Dermis microvascular lymphatic vessel endothelial cell (primary cell): ENCODE results near the gene AKT3. TPM values are rescaled to one million over a fixed set of nuclear protein-coding genes. Genes with fewer than 3 reads are reported as not detected.
"Not testable (repeated sequence)": the region's sequence is repeated elsewhere in the genome, so short reads cannot be mapped to it uniquely, and the experiment has no call there.

Experiments used
- DNase-seq, 2 donors: peaks; one replicate each; pipeline versions ENCODE4 v3.0.0 to v3.0.0-alpha.2; 2010; ENCODE audit warnings: low read depth in 2 of 2
- total RNA-seq: library from RNA; depleted of rRNA; stranded (reverse); fragments of >200 nt; gene quantifications from 2 replicates; pipeline ENCODE4 v1.2.1, GENCODE V29; 2014

The AKT3 gene
- total RNA-seq, 1 donor from 2014 or later: 44.2 TPM

- DNase-seq: no peak
Measured at GRCh38 chr1:243786531-243786930, 63.5 kb downstream of the AKT3 start.

- no peak for DNase-seq
Measured at GRCh38 chr1:243784506-243784905, 65.5 kb downstream of the AKT3 start.

- DNase-seq: no peak
Measured at GRCh38 chr1:243783714-243784113, 66.3 kb downstream of the AKT3 start.

DNA sequence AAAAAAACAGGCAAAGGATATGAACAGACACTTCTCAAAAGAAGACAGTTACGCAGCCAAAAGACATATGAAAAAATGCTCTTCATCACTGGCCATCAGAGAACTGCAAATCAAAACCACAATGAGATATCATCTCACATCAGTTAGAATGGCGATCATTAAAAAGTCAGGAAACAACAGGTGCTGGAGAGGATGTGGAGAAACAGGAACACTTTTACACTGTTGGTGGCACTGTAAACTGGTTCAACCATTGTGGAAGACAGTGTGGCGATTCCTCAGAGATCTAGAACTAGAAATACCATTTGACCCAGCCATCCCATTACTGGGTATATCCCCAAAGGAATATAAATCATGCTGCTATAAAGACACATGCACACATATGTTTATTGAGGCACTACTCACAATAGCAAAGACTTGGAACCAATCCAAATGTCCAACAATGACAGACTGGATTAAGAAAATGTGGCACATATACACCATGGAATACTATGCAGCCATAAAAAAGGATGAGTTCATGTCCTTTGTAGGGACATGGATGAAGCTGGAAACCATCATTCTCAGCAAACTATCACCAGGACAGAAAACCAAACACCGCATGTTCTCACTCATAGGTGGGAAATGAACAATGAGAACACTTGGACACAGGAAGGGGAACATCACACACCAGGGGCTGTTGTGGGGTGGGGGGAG lies 77.5 kb downstream of the AKT3 start:
- not testable (repeated sequence) for DNase-seq

DNA sequence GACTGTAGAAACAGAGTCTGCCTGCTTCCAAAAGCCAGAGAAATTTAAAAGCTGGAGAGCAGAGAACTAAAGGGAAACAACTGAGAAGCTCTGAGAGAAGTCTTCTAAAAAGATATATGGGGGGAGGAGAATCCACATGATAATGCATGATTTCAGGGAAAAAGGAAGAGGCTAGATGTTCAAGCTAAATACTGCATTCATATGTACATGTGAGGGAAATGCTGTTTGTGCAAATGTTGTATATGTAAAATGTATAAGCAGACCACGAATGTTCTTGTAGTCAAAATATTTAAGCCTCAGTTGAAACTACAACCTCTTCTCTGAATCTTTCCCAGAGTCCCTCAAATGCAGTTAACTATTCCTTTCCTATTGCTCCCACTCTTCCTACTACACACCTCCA lies 79.2 kb downstream of the AKT3 start:
- no peak for DNase-seq

DNA sequence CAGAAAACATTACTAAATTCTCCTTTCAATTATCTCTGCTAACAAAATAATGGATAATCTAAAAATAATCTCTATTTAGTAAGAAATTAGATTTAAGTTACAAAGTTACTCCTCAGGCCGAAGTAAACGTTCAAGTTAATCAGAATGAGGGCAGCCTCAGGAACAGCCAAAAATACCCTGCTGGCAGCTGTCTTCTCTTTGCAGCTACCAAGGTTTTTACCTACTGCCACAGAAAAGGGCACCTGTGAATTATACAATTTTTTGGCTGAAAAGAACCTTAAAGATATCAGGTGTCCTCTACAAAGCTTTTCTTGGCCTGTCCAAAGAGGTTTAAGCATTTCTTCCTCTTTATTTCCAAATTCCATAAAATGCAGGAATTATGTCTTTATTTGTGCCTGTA lies 84.4 kb downstream of the AKT3 start:
- DNase-seq: no peak

GRCh38 chr1:243763806-243764205 lies 86.2 kb downstream of the AKT3 start:
- DNase-seq: no peak

GRCh38 chr1:243758647-243759046 lies 91.4 kb downstream of the AKT3 start:
- no peak for DNase-seq

DNA sequence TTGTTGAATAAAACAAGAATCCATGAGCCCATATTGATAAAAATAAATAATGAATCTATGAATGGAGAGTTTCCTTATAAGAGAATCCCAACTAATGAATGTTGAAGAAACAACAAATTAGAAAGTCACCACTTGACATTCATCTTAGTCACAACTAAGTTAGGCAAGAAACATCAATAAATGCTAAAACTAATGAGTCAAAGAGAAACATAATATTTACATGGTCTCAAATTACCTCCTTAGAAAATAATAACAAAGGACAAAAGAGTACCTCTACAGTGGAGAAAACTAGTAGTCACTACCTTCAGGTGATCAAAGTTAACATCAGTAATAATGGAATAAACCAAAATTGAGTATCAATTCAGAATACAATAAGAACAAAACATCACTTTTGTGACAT lies 93.5 kb downstream of the AKT3 start:
- DNase-seq: no peak

DNA sequence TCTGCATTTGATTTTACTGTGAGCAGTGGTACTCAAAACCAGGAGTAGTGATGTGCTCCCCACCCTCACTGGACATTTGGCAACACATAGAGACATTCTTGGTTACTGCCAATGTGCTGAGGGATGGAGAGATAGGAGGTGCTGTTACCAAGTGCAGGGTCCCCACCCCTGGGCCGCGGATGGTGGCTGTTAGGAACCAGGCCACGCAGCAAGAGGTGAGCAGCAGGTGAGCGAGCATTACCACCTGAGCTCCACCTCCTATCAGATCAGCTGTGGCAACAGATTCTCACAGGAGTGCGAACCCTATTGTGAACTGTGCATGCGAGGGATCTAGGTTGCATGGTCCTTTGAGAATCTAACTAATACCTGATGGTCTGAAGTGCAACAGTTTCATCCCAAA lies 95.7 kb downstream of the AKT3 start:
- DNase-seq: no peak

GRCh38 chr1:243751506-243751905 lies 98.5 kb downstream of the AKT3 start:
- DNase-seq: peak in 1 of 2 donors; percentile 19

DNA sequence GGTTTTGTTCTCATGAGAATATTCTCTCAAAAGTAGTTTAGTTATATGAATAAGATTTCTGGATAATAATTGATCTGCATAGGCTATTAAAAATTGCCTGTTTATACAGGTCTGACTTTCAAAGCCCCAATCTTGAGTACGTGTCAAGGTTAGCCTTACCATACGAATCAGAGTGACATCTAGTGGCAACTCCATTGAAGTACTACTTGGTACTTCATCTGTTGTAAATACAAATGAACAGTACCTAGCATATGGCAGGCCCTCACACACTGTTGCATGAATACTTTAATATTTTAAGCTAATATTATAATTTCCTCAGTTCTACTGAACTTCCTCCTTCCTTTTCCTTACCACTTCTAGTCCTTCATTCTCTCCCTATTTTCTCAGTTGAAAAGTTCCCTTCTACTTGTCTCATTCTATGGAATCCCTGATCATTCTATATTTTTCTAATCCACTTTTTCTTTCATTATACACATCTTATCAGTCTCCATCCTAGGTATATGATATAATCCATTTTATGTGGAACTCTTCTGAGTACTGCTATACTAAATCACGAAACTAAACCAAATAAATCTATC lies 101.2 kb downstream of the AKT3 start:
- peak; percentile 72 to 86 for DNase-seq

- no peak for DNase-seq
Measured at GRCh38 chr1:243748227-243748626, 101.8 kb downstream of the AKT3 start.

DNA sequence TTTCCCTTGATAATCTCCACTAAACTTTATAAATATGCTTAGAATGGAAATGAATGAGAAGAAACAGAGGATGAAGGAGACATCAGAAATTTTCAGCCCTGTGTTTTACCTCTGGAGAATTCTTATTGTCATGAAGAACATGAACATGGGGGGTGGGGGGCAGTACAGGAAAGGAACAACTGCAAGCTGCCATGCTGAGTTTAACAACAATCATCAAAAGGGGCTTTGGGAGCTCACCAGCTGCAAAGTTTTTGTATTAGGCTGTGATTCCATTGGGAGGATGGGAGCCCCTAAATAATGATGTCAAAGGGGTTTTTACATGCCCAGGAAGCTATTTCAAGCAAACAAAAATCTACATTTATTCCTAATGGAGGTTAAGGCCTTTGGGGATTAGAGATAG lies 103.3 kb downstream of the AKT3 start:
- DNase-seq: no peak

DNA sequence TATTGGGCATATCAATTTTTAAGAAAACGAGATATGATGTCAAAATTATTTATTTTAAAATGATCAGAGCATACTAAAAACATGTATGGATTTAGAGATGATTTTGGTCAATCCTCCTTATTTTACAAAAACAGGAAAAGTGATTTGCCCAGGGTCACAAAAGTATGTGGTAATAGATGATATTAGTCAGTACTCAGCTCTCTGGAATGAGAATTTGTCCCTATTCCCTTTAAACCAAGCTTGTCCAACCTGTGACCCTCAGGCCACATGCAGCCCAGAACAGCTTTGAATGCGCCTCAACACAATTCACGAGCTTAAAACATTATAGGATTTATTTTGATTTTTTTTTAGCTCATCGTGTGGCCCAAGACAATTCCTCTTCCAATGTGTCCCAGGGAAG lies 104.7 kb downstream of the AKT3 start:
- peak in 1 of 2 donors; percentile 18 for DNase-seq

DNA sequence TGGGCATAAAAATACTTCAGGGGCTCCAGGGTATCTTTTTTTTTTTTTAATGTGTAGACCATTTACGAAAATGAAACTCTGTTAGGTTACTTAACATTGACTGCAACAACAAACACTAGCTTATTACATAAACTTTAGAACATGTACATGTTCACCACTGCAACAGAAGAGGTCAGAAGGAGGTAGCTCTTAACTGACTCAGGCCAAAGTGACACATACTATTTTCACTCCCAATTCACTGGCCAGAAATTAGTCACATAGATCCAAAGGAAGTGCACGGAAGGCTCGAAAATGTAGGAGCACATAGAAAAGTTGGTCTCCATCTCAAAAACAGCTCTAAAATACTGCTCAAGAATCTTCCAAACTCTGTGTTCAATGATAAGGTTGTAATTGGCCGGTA lies 107.2 kb downstream of the AKT3 start:
- DNase-seq: peak in 1 of 2 donors; percentile 74

DNA sequence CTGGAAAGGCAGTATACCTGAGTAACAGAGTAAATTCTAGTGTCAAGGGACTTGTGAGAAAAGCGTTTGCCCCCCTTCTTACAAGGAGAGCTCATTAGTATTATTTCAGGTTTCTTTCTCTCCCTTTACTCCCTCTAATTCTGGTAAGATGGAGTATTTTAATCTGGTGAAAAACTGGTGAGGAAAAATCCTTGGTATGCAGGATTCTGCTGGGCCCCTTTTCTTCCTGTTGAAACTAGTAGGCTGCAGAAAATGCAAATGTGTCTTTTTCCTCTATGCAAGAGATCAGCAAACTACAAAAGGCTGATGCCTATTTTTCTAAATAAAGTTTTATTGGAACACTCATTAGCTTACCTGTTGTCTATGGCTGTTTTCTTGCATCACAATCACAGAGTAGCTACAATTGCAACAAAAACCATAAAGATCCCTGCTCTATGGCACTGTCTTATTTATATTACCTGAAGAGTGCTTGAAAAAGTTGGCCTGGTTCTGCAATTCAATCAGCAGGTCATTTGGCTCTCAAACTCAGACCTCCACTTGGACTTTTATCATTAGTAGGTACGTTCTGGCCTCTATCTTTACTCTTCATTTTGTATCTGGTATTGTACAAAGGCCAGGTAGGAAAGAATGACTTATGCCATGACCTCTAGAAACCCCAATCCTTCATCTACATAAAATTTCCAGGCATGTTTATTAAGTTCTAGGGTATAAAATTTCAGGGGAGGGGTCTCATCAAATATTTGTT lies 109.6 kb downstream of the AKT3 start:
- no peak for DNase-seq

GRCh38 chr1:243739335-243740003 lies 110.6 kb downstream of the AKT3 start:
- DNase-seq: no peak

- no peak for DNase-seq
Measured at GRCh38 chr1:243738020-243738419, 112.0 kb downstream of the AKT3 start.

DNA sequence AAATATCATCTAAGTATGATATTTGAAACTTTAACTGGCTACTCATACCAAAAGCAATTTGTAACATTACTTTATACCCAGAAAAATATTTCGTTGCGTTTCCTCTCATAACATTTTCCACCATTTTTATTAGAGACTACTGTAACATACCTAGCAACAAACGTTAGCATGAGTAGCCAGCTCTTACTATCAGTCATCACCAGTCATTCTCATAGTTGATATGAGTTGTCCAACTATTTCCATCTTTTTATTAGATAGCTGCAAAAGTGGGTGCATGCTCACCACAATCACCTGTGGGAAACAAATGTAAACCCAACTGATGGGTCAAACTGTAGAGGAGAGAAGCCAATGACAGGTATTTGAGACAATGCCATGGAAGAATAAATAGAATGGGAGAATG lies 114.6 kb downstream of the AKT3 start:
- DNase-seq: no peak

GRCh38 chr1:243734308-243734695 lies 115.7 kb downstream of the AKT3 start:
- DNase-seq: no peak

DNA sequence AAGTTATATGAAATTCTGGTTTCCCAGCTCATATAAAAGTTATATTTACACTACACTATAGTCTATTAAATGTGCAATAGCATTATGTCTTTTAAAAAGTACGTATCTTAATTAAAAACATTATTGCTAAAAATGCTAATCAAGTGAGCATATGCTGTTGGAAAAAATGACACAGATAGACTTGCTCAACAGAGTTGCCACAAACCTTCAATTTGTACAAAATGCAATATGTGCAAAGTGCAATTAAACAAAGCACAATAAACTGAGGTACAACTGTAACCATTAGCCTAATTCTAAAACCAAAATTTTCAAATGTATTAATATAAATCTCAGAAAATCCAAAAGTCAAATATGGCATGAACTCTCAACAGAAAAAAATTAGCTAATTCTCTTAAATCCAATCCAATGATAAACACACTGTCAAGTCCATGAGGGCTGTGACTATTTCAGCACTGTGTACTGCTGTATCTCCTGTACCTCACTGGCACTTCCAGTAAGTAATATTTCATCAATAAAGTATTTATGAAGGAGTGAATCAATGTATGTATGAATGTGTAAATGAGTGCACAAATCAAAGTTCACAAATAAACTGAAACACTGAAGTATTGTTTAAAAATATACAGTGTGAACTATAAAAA lies 116.3 kb downstream of the AKT3 start:
- DNase-seq: no peak
